ENCODE data around the gene CFB.
"Not testable (repeated sequence)": the region's sequence is repeated elsewhere in the genome, so short reads cannot be mapped to it uniquely, and the experiment has no call there.

- TF ChIP-seq POLR2A, CTCF (IDR thresholded peaks at IDR 0.05): not testable (repeated sequence)
These were observed 48.5 kb downstream of the CFB start for GRCh38 chr6:31994421-31994820.
